ENCODE data around the gene FGD2. TPM values are rescaled to one million over a fixed set of nuclear protein-coding genes. Genes with fewer than 3 reads are reported as not detected.

FGD2 gene
- total and polyA plus RNA-seq, 2 of the 4 experiments (the other 2 are of a cell fraction) = 0.07 TPM; not detected in 1

- dilution Hi-C loops (cut with HindIII; ENCODE audit: low sequenced_read_pairs, unreplicated experiment) = no loop called here
- H3K27ac ChIP-seq (ENCODE audit: insufficient read depth, low read length) = no peak overlapping the region
- H3K36me3 ChIP-seq (ENCODE audit: control insufficient read depth, insufficient read depth, low read length) = peaks cover 80% of the 10 kb centered on the region
- no peak overlapping the region for H2BK120ac ChIP-seq (ENCODE audit: low read depth, low read length)
- POLR2A ChIA-PET (ENCODE audit: unreplicated experiment) = no interaction called here
- H4K91ac ChIP-seq (ENCODE audit: insufficient read depth, low read depth, low read length) = no peak overlapping the region
- no peaks in the 10 kb centered on the region for H3K27me3 ChIP-seq (ENCODE audit: control insufficient read depth, insufficient read depth, low read length)
- no peak overlapping the region for H2AK5ac ChIP-seq (ENCODE audit: low read depth, low read length)
- no peak for TF ChIP-seq CTCF (conservative IDR thresholded peaks at IDR 0.05; ENCODE audit: low read depth, low read length)
- no peak for TF ChIP-seq MAFK (IDR thresholded peaks at IDR 0.05; ENCODE audit: low read depth, low read length)
- no peak for TF ChIP-seq USF2 (IDR thresholded peaks at IDR 0.05; ENCODE audit: low read depth, low read length)
- no peak overlapping the region for H3K18ac ChIP-seq (ENCODE audit: low read depth, low read length)
- no peak overlapping the region for H2BK5ac ChIP-seq (ENCODE audit: low read depth, low read length, poor library complexity, severe bottlenecking)
- H3K4me2 ChIP-seq (ENCODE audit: low read depth, low read length) = no peak overlapping the region
- H3K56ac ChIP-seq (ENCODE audit: extremely low read depth, insufficient read depth, low read length) = no peak overlapping the region
- ATAC-seq (ENCODE audit: low read depth) (no peak), DNase-seq (no peak)
- H3K14ac ChIP-seq (replicated peaks; ENCODE audit: low read depth, low read length) = no peak overlapping the region
- peaks cover 65 to 77% of the 10 kb centered on the region in 2 experiments for H3K79me1 ChIP-seq (ENCODE audit: low read depth in 1 of 2, low read length in 2 of 2)
- WGBS, 2 experiments (ENCODE audit: extremely low coverage in 2 of 2, insufficient read length in 1 of 2) = no CpG with 5 or more reads among the region's 4 CpGs
- no peak overlapping the region for H3K23ac ChIP-seq (ENCODE audit: low read depth, low read length)
- no peak overlapping the region for H4K8ac ChIP-seq (ENCODE audit: low read depth in 2 of 2, low read length in 2 of 2)
- H4K5ac ChIP-seq (ENCODE audit: low read depth, low read length) = no peak overlapping the region
- H2AK9ac ChIP-seq (replicated peaks; ENCODE audit: low read depth, low read length, poor library complexity) = no peak overlapping the region
- no peak overlapping the region for H3K4me3 ChIP-seq (ENCODE audit: insufficient read depth, low read depth, low read length)
- intact Hi-C loops (cut with micrococcal nuclease) = no loop called here
- H3K9ac ChIP-seq (ENCODE audit: low read depth, low read length) = no peak overlapping the region
- H2BK20ac ChIP-seq (ENCODE audit: low read depth, low read length) = no peak overlapping the region
- CTCF ChIA-PET = no interaction called here
- H2BK15ac ChIP-seq (ENCODE audit: low read depth, low read length) = no peak overlapping the region
- in situ Hi-C loops (cut with MboI; ENCODE audit: low sequenced_read_pairs) = no loop called here
- no TSS peak for BruUV-seq (replicated peaks)
- H3K4ac ChIP-seq (ENCODE audit: low read depth, low read length) = no peak overlapping the region
- peaks cover 59% of the 10 kb centered on the region for H4K20me1 ChIP-seq (ENCODE audit: insufficient read depth, low read length)
- no peak overlapping the region for H2AFZ ChIP-seq (replicated peaks; ENCODE audit: low read length, poor library complexity)
- no peaks in the 10 kb centered on the region for H3K9me3 ChIP-seq (ENCODE audit: control insufficient read depth, insufficient read depth, low read length)
- H3K4me1 ChIP-seq (ENCODE audit: control insufficient read depth, insufficient read depth, low read length) = peaks cover 3% of the 10 kb centered on the region; the same call in 1 of the 2 replicates
- peaks cover 4% of the 10 kb centered on the region; the same call in 1 of the 2 replicates for H3K9me1 ChIP-seq (ENCODE audit: insufficient read depth, low read length)
Observed at GRCh38 chr6:36976007-36976264, 29.5 kb upstream of the FGD2 start.
